Activated T-helper 2 cell treated with anti-CD3 and anti-CD28 coated beads, Interferon-gamma antibody, Interleukin-2, Interleukin-4, amounts not matched to agents 10 μg/mL and 5 μg/mL and 100 μg/mL, durations not matched to agents 14 hours and 24 hours and 36 hours (primary cell): ENCODE results near the gene PCBD2. TPM values are rescaled to one million over a fixed set of nuclear protein-coding genes. Genes with fewer than 3 reads are reported as not detected.
"Not testable (repeated sequence)": the region's sequence is repeated elsewhere in the genome, so short reads cannot be mapped to it uniquely, and the experiment has no call there.

ENCODE experiments used
- DNase-seq: peaks from one replicate; pipeline ENCODE4 v3.0.0; 2021; ENCODE audit warnings: low spot score
- H3K27ac Mint-ChIP-seq: one replicate; pipeline ENCODE4 v1.8.0; 2021; ENCODE audit warnings: mixed read lengths
- H3K27me3 Mint-ChIP-seq: one replicate; pipeline ENCODE4 v1.8.0; 2021; ENCODE audit warnings: low read depth, mixed read lengths
- H3K36me3 Mint-ChIP-seq: one replicate; pipeline ENCODE4 v1.8.0; 2021; ENCODE audit warnings: low read depth, mixed read lengths
- H3K4me1 Mint-ChIP-seq: one replicate; pipeline ENCODE4 v1.8.0; 2021; ENCODE audit warnings: low read depth, mixed read lengths
- H3K4me3 Mint-ChIP-seq: one replicate; pipeline ENCODE4 v1.8.0; 2021; ENCODE audit warnings: low read depth, mild to moderate bottlenecking, moderate library complexity, mixed read lengths
- H3K9me3 Mint-ChIP-seq: one replicate; pipeline ENCODE4 v1.8.0; 2021; ENCODE audit warnings: mixed read lengths
- intact Hi-C: fragments of 100-400 bp; cut with micrococcal nuclease; formaldehyde crosslinking; loops from one replicate; pipeline ENCODE4 v1.15.1; 2023
- total RNA-seq: library from RNA; stranded (reverse); gene quantifications from 2 replicates; pipeline ENCODE4 v1.2.3, GENCODE V29; 2022

PCBD2 gene
- total RNA-seq, 1 donor from 2014 or later: 13.3 TPM

DNA sequence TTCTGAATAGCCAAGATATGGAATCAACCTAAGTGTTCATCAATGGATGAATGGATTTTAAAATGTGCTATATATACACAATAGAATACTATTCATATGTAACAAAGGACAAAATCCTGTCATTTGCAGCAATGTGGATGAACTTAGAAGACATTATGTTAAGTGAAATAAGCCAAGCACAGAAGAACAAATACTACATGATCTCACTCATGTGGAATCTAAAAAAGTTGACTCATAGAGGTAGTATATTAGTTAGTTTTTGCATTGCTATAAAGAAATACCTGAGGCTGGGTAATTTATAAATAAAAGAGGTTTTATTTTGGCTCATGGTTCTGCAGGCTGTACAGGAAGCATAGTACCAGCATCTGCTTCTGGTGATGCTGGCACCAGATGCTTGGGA lies 70.9 kb downstream of the PCBD2 start:
- no peaks in the 10 kb centered on the region for H3K4me1 Mint-ChIP-seq
- no peak overlapping the region for H3K27ac Mint-ChIP-seq
- DNase-seq: no peak
- peaks cover 17% of the 10 kb centered on the region for H3K9me3 Mint-ChIP-seq
- no peaks in the 10 kb centered on the region for H3K27me3 Mint-ChIP-seq
- H3K36me3 Mint-ChIP-seq: peaks cover 13% of the 10 kb centered on the region
- intact Hi-C loops: no loop called here
- no peak overlapping the region for H3K4me3 Mint-ChIP-seq

GRCh38 chr5:134976841-134977240 lies 71.9 kb downstream of the PCBD2 start:
- Mint-ChIP-seq H3K36me3 (peaks cover 17% of the 10 kb centered on the region), H3K4me3 (no peak overlapping the region), H3K4me1 (no peaks in the 10 kb centered on the region), H3K27ac (no peak overlapping the region), H3K9me3 (peaks cover 27% of the 10 kb centered on the region), H3K27me3 (no peaks in the 10 kb centered on the region)
- intact Hi-C loops: no loop called here
- DNase-seq: no peak

GRCh38 chr5:134979416-134979815 lies 74.5 kb downstream of the PCBD2 start:
- intact Hi-C loops: no loop called here
- H3K27me3 Mint-ChIP-seq: no peaks in the 10 kb centered on the region
- peaks cover 20% of the 10 kb centered on the region for H3K36me3 Mint-ChIP-seq
- no peak overlapping the region for H3K4me3 Mint-ChIP-seq
- H3K4me1 Mint-ChIP-seq: no peaks in the 10 kb centered on the region
- peaks cover 50% of the 10 kb centered on the region for H3K9me3 Mint-ChIP-seq
- H3K27ac Mint-ChIP-seq: no peak overlapping the region
- no peak for DNase-seq

- Mint-ChIP-seq H3K27ac (no peak overlapping the region), H3K36me3 (peaks cover 8% of the 10 kb centered on the region), H3K4me1 (no peaks in the 10 kb centered on the region), H3K27me3 (peaks cover 2% of the 10 kb centered on the region), H3K4me3 (no peak overlapping the region), H3K9me3 (peaks cover 47% of the 10 kb centered on the region)
- DNase-seq: no peak
- intact Hi-C loops: no loop called here
Observed at GRCh38 chr5:134982230-134982629, 77.3 kb downstream of the PCBD2 start.

DNA sequence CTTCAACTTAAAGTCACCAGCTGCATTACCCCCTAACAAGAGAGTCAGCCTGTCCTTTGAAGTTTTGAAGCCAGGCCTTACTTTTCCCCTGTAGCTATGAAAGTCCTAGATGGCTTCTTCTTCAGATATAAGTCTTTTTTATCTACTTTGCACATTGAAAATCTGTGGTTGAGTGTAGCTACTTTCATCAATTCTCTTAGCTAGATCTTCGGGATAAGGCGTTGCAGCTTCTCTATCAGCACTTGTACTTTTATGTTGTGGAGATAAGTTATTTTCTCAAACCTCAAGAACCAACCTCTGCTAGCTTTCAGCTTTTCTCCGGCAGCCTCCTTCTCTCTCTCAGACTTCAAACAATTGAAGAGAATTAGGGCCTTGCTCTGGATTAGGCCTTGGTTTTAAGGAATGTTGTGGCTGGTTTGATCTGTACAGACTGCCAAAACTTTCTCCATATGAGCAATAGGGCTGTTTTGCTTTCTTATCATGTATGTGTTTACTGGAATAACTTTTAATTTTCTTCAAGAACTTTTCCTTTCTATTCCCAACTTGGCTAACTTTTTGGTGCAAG lies 84.4 kb downstream of the PCBD2 start:
- peaks cover 30% of the 10 kb centered on the region for H3K27me3 Mint-ChIP-seq

GRCh38 chr5:134990183-134990582 lies 85.3 kb downstream of the PCBD2 start:
- H3K27me3 Mint-ChIP-seq: peaks cover 34% of the 10 kb centered on the region
- intact Hi-C loops, H3K36me3 Mint-ChIP-seq, H3K4me3 Mint-ChIP-seq, H3K9me3 Mint-ChIP-seq, H3K4me1 Mint-ChIP-seq, DNase-seq, H3K27ac Mint-ChIP-seq: not testable (repeated sequence)

More for the DNA sequence above, 84.4 kb downstream of the PCBD2 start:
- Mint-ChIP-seq H3K27ac (no peak overlapping the region), H3K4me1 (peaks cover 6% of the 10 kb centered on the region), H3K9me3 (no peaks in the 10 kb centered on the region), H3K4me3 (no peak overlapping the region), H3K36me3 (no peaks in the 10 kb centered on the region)
- no peak for DNase-seq
- intact Hi-C loops: no loop called here

DNA sequence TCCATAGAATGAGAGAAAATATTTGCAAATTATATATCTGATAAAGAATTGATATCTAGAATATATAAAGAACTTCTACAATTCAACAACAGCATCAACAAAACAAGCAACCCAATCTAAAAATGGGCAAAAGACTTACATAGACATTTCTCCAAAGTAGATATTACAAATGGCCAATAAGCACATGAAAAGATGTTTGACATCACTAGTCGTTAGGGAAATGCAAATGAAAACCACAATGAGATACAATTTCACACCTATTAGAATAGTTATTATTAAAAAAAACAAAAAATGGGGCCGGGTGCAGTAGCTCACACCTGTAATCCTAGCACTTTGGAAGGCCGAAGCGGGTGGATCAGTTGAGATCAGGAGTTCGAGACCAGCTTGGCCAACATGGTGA lies 87.2 kb downstream of the PCBD2 start:
- DNase-seq: no peak
- no peak overlapping the region for H3K27ac Mint-ChIP-seq
- intact Hi-C loops: no loop called here
- H3K4me3 Mint-ChIP-seq: no peak overlapping the region
- H3K36me3 Mint-ChIP-seq: no peaks in the 10 kb centered on the region
- H3K4me1 Mint-ChIP-seq: peaks cover 6% of the 10 kb centered on the region
- H3K9me3 Mint-ChIP-seq: no peaks in the 10 kb centered on the region
- H3K27me3 Mint-ChIP-seq: peaks cover 33% of the 10 kb centered on the region

DNA sequence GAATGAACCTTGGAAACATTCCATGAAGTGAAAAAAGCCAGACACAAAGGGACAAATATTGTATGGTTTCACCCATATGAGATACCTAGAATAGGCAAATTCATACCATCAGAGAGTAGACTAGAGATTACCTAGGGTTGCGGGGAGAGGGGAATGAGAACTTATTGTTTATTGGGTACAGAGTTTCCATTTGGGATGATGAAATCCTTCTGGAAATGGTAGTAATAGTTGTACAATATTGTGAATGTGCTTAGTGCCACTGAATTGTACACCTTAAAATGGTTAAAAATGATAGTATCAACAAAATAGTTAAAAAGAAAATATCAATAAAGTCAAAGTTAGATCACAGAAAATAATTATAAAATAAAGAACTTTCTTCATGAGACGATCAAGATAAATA lies 88.2 kb downstream of the PCBD2 start:
- intact Hi-C loops: no loop called here
- no peaks in the 10 kb centered on the region for H3K36me3 Mint-ChIP-seq

GRCh38 chr5:134994560-134995156 lies 89.7 kb downstream of the PCBD2 start:
- Mint-ChIP-seq H3K4me1 (peaks cover 2% of the 10 kb centered on the region), H3K4me3 (no peak overlapping the region), H3K27ac (no peak overlapping the region), H3K9me3 (no peaks in the 10 kb centered on the region), H3K36me3 (no peaks in the 10 kb centered on the region), H3K27me3 (peaks cover 24% of the 10 kb centered on the region)
- no peak for DNase-seq
- intact Hi-C loops: no loop called here

More for the DNA sequence above, 88.2 kb downstream of the PCBD2 start:
- H3K27me3 Mint-ChIP-seq: peaks cover 28% of the 10 kb centered on the region
- H3K4me3 Mint-ChIP-seq: no peak overlapping the region
- H3K9me3 Mint-ChIP-seq: no peaks in the 10 kb centered on the region
- H3K4me1 Mint-ChIP-seq: peaks cover 6% of the 10 kb centered on the region
- no peak overlapping the region for H3K27ac Mint-ChIP-seq
- DNase-seq: no peak

- H3K36me3 Mint-ChIP-seq: no peaks in the 10 kb centered on the region
- intact Hi-C loops: no loop called here
- no peaks in the 10 kb centered on the region for H3K4me1 Mint-ChIP-seq
- no peak for DNase-seq
- H3K27me3 Mint-ChIP-seq: peaks cover 20% of the 10 kb centered on the region
- H3K4me3 Mint-ChIP-seq: no peak overlapping the region
- H3K27ac Mint-ChIP-seq: no peak overlapping the region
- H3K9me3 Mint-ChIP-seq: no peaks in the 10 kb centered on the region
Observed at GRCh38 chr5:134995850-134996402, 91.0 kb downstream of the PCBD2 start.

DNA sequence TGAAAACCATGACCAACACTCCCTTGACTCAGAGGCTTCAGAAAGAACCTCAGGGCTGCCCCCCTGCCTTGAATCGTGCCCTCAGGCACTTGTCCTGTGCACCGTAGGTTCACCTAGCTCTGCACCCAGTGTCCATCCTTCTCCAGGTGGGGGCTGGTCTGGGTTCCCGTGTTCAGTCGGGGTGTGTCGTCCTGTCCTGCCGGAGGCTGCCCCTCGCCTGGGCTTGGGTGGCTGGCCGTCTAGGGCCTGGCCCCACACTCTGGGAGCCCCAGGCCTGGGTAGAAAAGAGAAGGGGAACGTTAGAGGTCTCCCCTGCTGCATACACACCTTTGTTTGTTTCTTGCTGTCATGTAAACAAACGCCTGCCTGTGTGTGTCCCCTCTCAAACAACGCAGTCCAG lies 92.1 kb downstream of the PCBD2 start:
- no peak overlapping the region for H3K4me3 Mint-ChIP-seq
- intact Hi-C loops: no loop called here
- DNase-seq: no peak

DNA sequence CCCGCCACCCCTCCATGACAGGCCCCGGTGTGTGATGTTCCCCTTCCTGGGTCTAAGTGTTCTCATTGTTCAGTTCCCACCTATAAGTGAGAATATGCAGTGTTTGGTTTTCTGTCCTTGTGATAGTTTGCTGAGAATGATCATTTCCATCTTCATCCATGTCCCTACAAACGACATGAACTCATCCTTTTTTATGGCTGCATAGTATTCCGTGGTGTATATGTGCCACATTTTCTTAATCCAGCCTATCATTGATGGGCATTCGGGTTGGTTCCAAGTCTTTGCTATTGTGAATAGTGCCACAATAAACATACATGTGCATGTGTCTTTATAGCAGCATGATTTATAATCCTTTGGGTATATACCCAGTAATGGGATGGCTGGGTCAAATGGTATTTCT lies 93.1 kb downstream of the PCBD2 start:
- H3K27me3 Mint-ChIP-seq: peaks cover 22% of the 10 kb centered on the region
- H3K4me3 Mint-ChIP-seq, intact Hi-C loops, H3K4me1 Mint-ChIP-seq, H3K9me3 Mint-ChIP-seq, H3K27ac Mint-ChIP-seq, DNase-seq, H3K36me3 Mint-ChIP-seq: not testable (repeated sequence)

More for the DNA sequence above, 92.1 kb downstream of the PCBD2 start:
- no peaks in the 10 kb centered on the region for H3K36me3 Mint-ChIP-seq
- H3K27me3 Mint-ChIP-seq: peaks cover 20% of the 10 kb centered on the region
- no peak overlapping the region for H3K27ac Mint-ChIP-seq
- H3K9me3 Mint-ChIP-seq: no peaks in the 10 kb centered on the region
- no peaks in the 10 kb centered on the region for H3K4me1 Mint-ChIP-seq

GRCh38 chr5:135004376-135004775 lies 99.4 kb downstream of the PCBD2 start:
- Mint-ChIP-seq H3K9me3 (no peaks in the 10 kb centered on the region), H3K36me3 (no peaks in the 10 kb centered on the region), H3K4me1 (no peaks in the 10 kb centered on the region), H3K4me3 (no peak overlapping the region), H3K27me3 (peaks cover 15% of the 10 kb centered on the region), H3K27ac (no peak overlapping the region)
- intact Hi-C loops: no loop called here
- no peak for DNase-seq
